HEK293 (cell line): ENCODE data around the gene PNCK.
A peak's percentile ranks its signal among the peaks of the same experiment; 100 is the strongest.

Source experiments
- BCL6B ChIP-seq: fragments of 450-650 bp; formaldehyde crosslinking; IDR thresholded peaks from 2 replicates; pipeline ENCODE4 v1.5.1; 2017; ENCODE audit warnings: missing biosample characterization, missing genetic modification characterization
- INSM2 ChIP-seq: fragments of 450-650 bp; formaldehyde crosslinking; IDR thresholded peaks from 2 replicates; pipeline ENCODE4 v1.5.1; 2016; ENCODE audit warnings: missing biosample characterization, missing genetic modification characterization
- KLF16 ChIP-seq: fragments of 450-650 bp; formaldehyde crosslinking; IDR thresholded peaks from 2 replicates; pipeline ENCODE4 v1.5.1; 2017; ENCODE audit warnings: missing biosample characterization, missing genetic modification characterization
- RBAK ChIP-seq: fragments of 450-650 bp; formaldehyde crosslinking; IDR thresholded peaks from 2 replicates; pipeline ENCODE4 v1.5.1; 2016; ENCODE audit warnings: missing biosample characterization, missing genetic modification characterization
- SALL2 ChIP-seq: fragments of 450-650 bp; formaldehyde crosslinking; IDR thresholded peaks from 2 replicates; pipeline ENCODE4 v1.5.0; 2017; ENCODE audit warnings: missing biosample characterization, mild to moderate bottlenecking, missing genetic modification characterization, borderline replicate concordance
- SP7 ChIP-seq: fragments of 450-650 bp; formaldehyde crosslinking; IDR thresholded peaks from 2 replicates; pipeline ENCODE4 v1.5.1; 2016; ENCODE audit warnings: missing biosample characterization, missing genetic modification characterization
- YY1 ChIP-seq: fragments of 450-650 bp; formaldehyde crosslinking; IDR thresholded peaks from 2 replicates; pipeline ENCODE4 v1.5.1; 2018; ENCODE audit warnings: missing biosample characterization, missing genetic modification characterization
- ZBTB10 ChIP-seq: fragments of 450-650 bp; formaldehyde crosslinking; IDR thresholded peaks from 2 replicates; pipeline ENCODE4 v1.5.1; 2016; ENCODE audit warnings: missing biosample characterization, missing genetic modification characterization
- ZBTB11 ChIP-seq: fragments of 450-650 bp; formaldehyde crosslinking; conservative IDR thresholded peaks from 2 replicates; pipeline ENCODE4 v1.5.1; 2016; ENCODE audit warnings: low read depth, missing biosample characterization, missing genetic modification characterization
- ZBTB17 ChIP-seq: fragments of 450-650 bp; formaldehyde crosslinking; IDR thresholded peaks from 2 replicates; pipeline ENCODE4 v1.5.1; 2016; ENCODE audit warnings: missing biosample characterization, missing genetic modification characterization
- ZBTB21 ChIP-seq: fragments of 450-650 bp; formaldehyde crosslinking; IDR thresholded peaks from 2 replicates; pipeline ENCODE4 v1.5.1; 2017; ENCODE audit warnings: missing biosample characterization, missing genetic modification characterization
- ZIC2 ChIP-seq: fragments of 450-650 bp; formaldehyde crosslinking; IDR thresholded peaks from 2 replicates; pipeline ENCODE4 v1.5.1; 2016; ENCODE audit warnings: missing biosample characterization, missing genetic modification characterization
- ZNF10 ChIP-seq: fragments of 450-650 bp; formaldehyde crosslinking; IDR thresholded peaks from 2 replicates; pipeline ENCODE4 v1.5.1; 2017; ENCODE audit warnings: missing biosample characterization, missing genetic modification characterization
- ZNF112 ChIP-seq: fragments of 450-650 bp; formaldehyde crosslinking; IDR thresholded peaks from 2 replicates; pipeline ENCODE4 v1.5.0; 2017; ENCODE audit warnings: missing biosample characterization, missing genetic modification characterization
- ZNF174 ChIP-seq: fragments of 450-650 bp; formaldehyde crosslinking; IDR thresholded peaks from 2 replicates; pipeline ENCODE4 v1.5.0; 2017; ENCODE audit warnings: missing biosample characterization, mild to moderate bottlenecking, missing genetic modification characterization
- ZNF18 ChIP-seq: fragments of 450-650 bp; formaldehyde crosslinking; IDR thresholded peaks from 2 replicates; pipeline ENCODE4 v1.5.1; 2016; ENCODE audit warnings: missing biosample characterization, missing genetic modification characterization
- ZNF2 ChIP-seq: fragments of 450-650 bp; formaldehyde crosslinking; IDR thresholded peaks from 2 replicates; pipeline ENCODE4 v1.5.1; 2016; ENCODE audit warnings: missing biosample characterization, missing genetic modification characterization
- ZNF24 ChIP-seq: fragments of 450-650 bp; formaldehyde crosslinking; IDR thresholded peaks from 2 replicates; pipeline ENCODE4 v1.5.1; 2016; ENCODE audit warnings: missing biosample characterization, missing genetic modification characterization
- ZNF292 ChIP-seq: fragments of 450-650 bp; formaldehyde crosslinking; IDR thresholded peaks from 2 replicates; pipeline ENCODE4 v1.5.1; 2016; ENCODE audit warnings: low read depth, missing biosample characterization, missing genetic modification characterization, borderline replicate concordance
- ZNF416 ChIP-seq: fragments of 450-650 bp; formaldehyde crosslinking; IDR thresholded peaks from 2 replicates; pipeline ENCODE4 v1.5.1; 2016; ENCODE audit warnings: missing biosample characterization, missing genetic modification characterization
- ZNF513 ChIP-seq: fragments of 450-650 bp; IDR thresholded peaks from 2 replicates; pipeline ENCODE4 v1.5.1; 2018; ENCODE audit warnings: missing biosample characterization, missing genetic modification characterization
- ZNF521 ChIP-seq: fragments of 450-650 bp; formaldehyde crosslinking; IDR thresholded peaks from 2 replicates; pipeline ENCODE4 v1.5.1; 2017; ENCODE audit warnings: missing biosample characterization, mild to moderate bottlenecking, missing genetic modification characterization
- ZNF555 ChIP-seq: fragments of 450-650 bp; formaldehyde crosslinking; conservative IDR thresholded peaks from 2 replicates; pipeline ENCODE4 v1.5.1; 2017; ENCODE audit warnings: missing biosample characterization, mild to moderate bottlenecking, missing genetic modification characterization, inconsistent platforms
- ZNF558 ChIP-seq: fragments of 450-650 bp; formaldehyde crosslinking; IDR thresholded peaks from 2 replicates; pipeline ENCODE4 v1.5.1; 2016; ENCODE audit warnings: missing biosample characterization, missing genetic modification characterization
- ZNF580 ChIP-seq: fragments of 450-650 bp; formaldehyde crosslinking; IDR thresholded peaks from 2 replicates; pipeline ENCODE4 v1.5.1; 2016; ENCODE audit warnings: missing biosample characterization, missing genetic modification characterization
- ZNF658 ChIP-seq: fragments of 450-650 bp; formaldehyde crosslinking; IDR thresholded peaks from 2 replicates; pipeline ENCODE4; 2016; ENCODE audit warnings: missing biosample characterization, missing genetic modification characterization
- ZNF664 ChIP-seq: fragments of 450-650 bp; formaldehyde crosslinking; IDR thresholded peaks from 2 replicates; pipeline ENCODE4 v1.5.1; 2016; ENCODE audit warnings: missing biosample characterization, missing genetic modification characterization

The PNCK gene

GRCh38 chrX:153672531-153673427, 834 bp downstream of the PNCK start (continued):
- TF ChIP-seq ZNF10 (tag by site-specific recombination) (no peak), ZNF664 (no peak), KLF16 (tag by site-specific recombination) (no peak), ZBTB10 (tag by site-specific recombination) (no peak), ZIC2 (tag by site-specific recombination) (peak; percentile 41; the same call in 1 of the 2 replicates), ZNF292 (tag by site-specific recombination) (no peak), SP7 (tag by site-specific recombination) (no peak), ZNF558 (tag by site-specific recombination) (no peak), ZNF513 (no peak), ZNF18 (tag by site-specific recombination) (no peak), ZNF555 (tag by site-specific recombination) (no peak), YY1 (tag by site-specific recombination) (no peak), ZNF580 (tag by site-specific recombination) (no peak), ZBTB17 (tag by site-specific recombination) (no peak), ZNF2 (tag by site-specific recombination) (no peak), ZNF658 (no peak), ZNF24 (no peak), ZNF112 (tag by site-specific recombination) (no peak), ZNF174 (tag by site-specific recombination) (no peak), RBAK (no peak), ZNF521 (tag by site-specific recombination) (no peak), INSM2 (no peak), SALL2 (tag by site-specific recombination) (0 out of 2 replicates have a peak, but pooled peaks have one; percentile 42), ZNF416 (tag by site-specific recombination) (no peak), ZBTB21 (tag by site-specific recombination) (no peak), ZBTB11 (tag by site-specific recombination) (no peak), BCL6B (no peak)
